ENCODE measurements around the gene ARL2.
"Not testable (repeated sequence)": the region's sequence is repeated elsewhere in the genome, so short reads cannot be mapped to it uniquely, and the experiment has no call there.

ARL2 gene

GRCh38 chr11:65013888-65014725 is at the start of gene ARL2:
Gene ARL2, plus strand, starts transcription at chr11:65014160. Its CDS starts 48 bp downstream, at chr11:65014208.
- peak; percentile 57 for DNase-seq

GRCh38 chr11:64967375-64967774 is 46.6 kb upstream of the ARL2 start:
- no peak for DNase-seq

GRCh38 chr11:64969209-64969608 is 44.8 kb upstream of the ARL2 start:
- peak; percentile 47 for DNase-seq

GRCh38 chr11:64970731-64971151 is 43.2 kb upstream of the ARL2 start:
- no peak for DNase-seq

GRCh38 chr11:64971421-64972233 is 42.3 kb upstream of the ARL2 start, which contains the start of gene MAJIN:
Gene MAJIN, minus strand, starts transcription at chr11:64972108. Its CDS starts 12,703 bp downstream, at chr11:64959405.
- DNase-seq, result no peak

GRCh38 chr11:64974124-64974523 is 39.8 kb upstream of the ARL2 start:
- DNase-seq, result no peak

GRCh38 chr11:64976651-64977050 is 37.3 kb upstream of the ARL2 start:
- no peak for DNase-seq

- DNase-seq, result not testable (repeated sequence)
Observed at GRCh38 chr11:64983339-64983738, 30.6 kb upstream of the ARL2 start.

GRCh38 chr11:64987998-64988854 is 25.7 kb upstream of the ARL2 start:
- no peak for DNase-seq

GRCh38 chr11:64989416-64989815 is 24.5 kb upstream of the ARL2 start:
- DNase-seq, result no peak

GRCh38 chr11:64990222-64990923 is 23.6 kb upstream of the ARL2 start:
- DNase-seq, result no peak

- no peak for DNase-seq
Observed at GRCh38 chr11:64994318-64994717, 19.6 kb upstream of the ARL2 start.

- no peak for DNase-seq
Observed at GRCh38 chr11:64996327-64996709, 17.6 kb upstream of the ARL2 start.

GRCh38 chr11:64996710-64997380 is 17.1 kb upstream of the ARL2 start, which contains the start of gene BATF2:
Gene BATF2, minus strand, starts transcription at chr11:64996971. Its CDS starts 57 bp downstream, at chr11:64996914.
- peak; percentile 80 for DNase-seq

GRCh38 chr11:64998141-64998540 is 15.8 kb upstream of the ARL2 start:
- no peak for DNase-seq

- no peak for DNase-seq
Observed at GRCh38 chr11:64998690-64999431, 15.1 kb upstream of the ARL2 start.

- no peak for DNase-seq
Observed at GRCh38 chr11:64999478-64999877, 14.5 kb upstream of the ARL2 start.

GRCh38 chr11:65002706-65003105 is 11.3 kb upstream of the ARL2 start:
- no peak for DNase-seq

- DNase-seq, result no peak
Observed at GRCh38 chr11:65003282-65003681, 10.7 kb upstream of the ARL2 start.

- not testable (repeated sequence) for DNase-seq
Observed at GRCh38 chr11:65003968-65004367, 10.0 kb upstream of the ARL2 start.

GRCh38 chr11:65008016-65008415 is 5.9 kb upstream of the ARL2 start:
- DNase-seq, result no peak
